Neuron (in vitro differentiated cells): ENCODE data around the gene CSF2.
"Not testable (repeated sequence)": the region's sequence is repeated elsewhere in the genome, so short reads cannot be mapped to it uniquely, and the experiment has no call there.

ENCODE experiments used
- H2AFZ ChIP-seq: one replicate; pipeline ENCODE4 v1.6.1; 2013; ENCODE audit warnings: low read depth, mild to moderate bottlenecking, inconsistent platforms, low read length, moderate library complexity
- H3K27me3 ChIP-seq: one replicate; pipeline ENCODE4 v1.6.1; 2013; ENCODE audit warnings: low read length; ENCODE audit not compliant: insufficient read depth
- H3K36me3 ChIP-seq: one replicate; pipeline ENCODE4 v1.6.1; 2013; ENCODE audit warnings: low read length; ENCODE audit not compliant: insufficient read depth
- H3K4me1 ChIP-seq: one replicate; pipeline ENCODE4 v1.6.1; 2013; ENCODE audit warnings: low read length; ENCODE audit not compliant: insufficient read depth
- H3K4me3 ChIP-seq: 2 replicates; pipeline ENCODE4 v1.5.1; 2013; ENCODE audit warnings: mild to moderate bottlenecking, low read length, moderate library complexity
- H3K9me3 ChIP-seq: one replicate; pipeline ENCODE4 v1.6.1; 2013; ENCODE audit warnings: low read length

Gene CSF2

GRCh38 chr5:132116909-132117489 lies 43.4 kb downstream of the CSF2 start:
- H3K4me1 ChIP-seq, H3K27me3 ChIP-seq, H3K9me3 ChIP-seq, H3K4me3 ChIP-seq, H3K36me3 ChIP-seq, H2AFZ ChIP-seq: not testable (repeated sequence)

- H3K9me3 ChIP-seq, H3K4me3 ChIP-seq, H3K36me3 ChIP-seq, H3K4me1 ChIP-seq, H3K27me3 ChIP-seq, H2AFZ ChIP-seq: not testable (repeated sequence)
Measured at GRCh38 chr5:132120717-132121116, 47.1 kb downstream of the CSF2 start.

- H2AFZ ChIP-seq, H3K36me3 ChIP-seq, H3K4me1 ChIP-seq, H3K4me3 ChIP-seq, H3K27me3 ChIP-seq, H3K9me3 ChIP-seq: not testable (repeated sequence)
Measured at GRCh38 chr5:132122971-132123370, 49.4 kb downstream of the CSF2 start.

- H3K27me3 ChIP-seq, H3K4me3 ChIP-seq, H3K4me1 ChIP-seq, H2AFZ ChIP-seq, H3K9me3 ChIP-seq, H3K36me3 ChIP-seq: not testable (repeated sequence)
Measured at GRCh38 chr5:132123578-132123977, 50.0 kb downstream of the CSF2 start.
